Measurements from ENCODE around the gene PCCB.

Gene PCCB

DNA sequence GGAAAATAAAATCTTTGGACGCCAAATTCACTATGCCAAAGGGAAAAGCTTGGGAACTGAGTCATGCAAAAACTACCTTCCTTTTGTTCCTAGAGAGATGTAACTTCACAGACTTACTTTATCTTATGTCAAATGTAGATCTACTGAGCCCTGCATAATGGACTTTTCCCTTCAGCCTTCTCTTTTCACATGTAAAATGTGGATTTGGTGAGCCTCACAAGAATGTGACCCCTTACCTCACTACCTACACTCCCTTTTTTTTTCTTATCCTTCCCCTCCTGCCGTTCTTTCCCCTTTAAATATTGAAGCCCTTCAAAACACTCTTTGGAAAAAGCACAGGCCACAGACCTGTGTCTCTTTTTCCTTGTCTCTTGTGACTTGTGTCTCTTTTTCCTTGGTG is 14.0 kb upstream of the PCCB start (continued):
- TF ChIP-seq, protein P1, sequence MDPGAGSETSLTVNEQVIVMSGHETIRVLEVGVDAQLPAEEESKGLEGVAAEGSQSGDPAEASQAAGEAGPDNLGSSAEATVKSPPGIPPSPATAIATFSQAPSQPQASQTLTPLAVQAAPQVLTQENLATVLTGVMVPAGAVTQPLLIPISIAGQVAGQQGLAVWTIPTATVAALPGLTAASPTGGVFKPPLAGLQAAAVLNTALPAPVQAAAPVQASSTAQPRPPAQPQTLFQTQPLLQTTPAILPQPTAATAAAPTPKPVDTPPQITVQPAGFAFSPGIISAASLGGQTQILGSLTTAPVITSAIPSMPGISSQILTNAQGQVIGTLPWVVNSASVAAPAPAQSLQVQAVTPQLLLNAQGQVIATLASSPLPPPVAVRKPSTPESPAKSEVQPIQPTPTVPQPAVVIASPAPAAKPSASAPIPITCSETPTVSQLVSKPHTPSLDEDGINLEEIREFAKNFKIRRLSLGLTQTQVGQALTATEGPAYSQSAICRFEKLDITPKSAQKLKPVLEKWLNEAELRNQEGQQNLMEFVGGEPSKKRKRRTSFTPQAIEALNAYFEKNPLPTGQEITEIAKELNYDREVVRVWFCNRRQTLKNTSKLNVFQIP (CRISPR knock-in tag; IDR thresholded peaks at IDR 0.05; ENCODE audit: borderline replicate concordance, low read depth) = no peak
- no peak for TF ChIP-seq ISL1 (CRISPR knock-in tag; IDR thresholded peaks at IDR 0.05)
- TF ChIP-seq TOX (CRISPR knock-in tag; IDR thresholded peaks at IDR 0.05; ENCODE audit: borderline replicate concordance) = no peak
- no peak for TF ChIP-seq OSR1 (CRISPR knock-in tag; IDR thresholded peaks at IDR 0.05)

DNA sequence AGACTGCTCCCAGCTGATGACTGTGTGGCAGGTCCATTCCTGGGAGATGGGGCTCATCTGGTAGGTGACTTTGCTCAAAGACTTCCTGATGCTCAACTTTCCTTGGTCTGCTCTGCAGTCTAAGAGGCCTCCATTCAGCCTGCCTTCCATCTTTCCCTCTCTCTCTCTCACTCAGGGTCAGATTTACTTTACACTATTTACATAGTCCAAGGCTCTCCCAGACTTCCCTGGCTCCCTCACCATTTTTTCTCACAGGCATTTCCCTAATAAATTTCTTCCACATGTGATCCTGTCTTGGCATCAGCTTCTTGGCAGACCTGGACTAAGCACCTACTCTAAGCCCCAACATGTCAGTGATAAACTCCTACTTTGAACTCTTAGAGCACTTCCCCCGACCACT is 13.0 kb upstream of the PCCB start:
- no peak for ATAC-seq
- TF ChIP-seq ZNF565 (CRISPR knock-in tag; conservative IDR thresholded peaks at IDR 0.05; ENCODE audit: low read depth) (no peak), ESRRG (CRISPR knock-in tag; IDR thresholded peaks at IDR 0.05) (no peak), ZNF8 (CRISPR knock-in tag; IDR thresholded peaks at IDR 0.05) (no peak), BACH2 (CRISPR knock-in tag; IDR thresholded peaks at IDR 0.05; ENCODE audit: borderline replicate concordance) (no peak), GLIS3 (CRISPR knock-in tag; IDR thresholded peaks at IDR 0.05) (no peak), CSDC2 (CRISPR knock-in tag; IDR thresholded peaks at IDR 0.05) (no peak), ZC3H10 (CRISPR knock-in tag; IDR thresholded peaks at IDR 0.05) (no peak), ISL1 (CRISPR knock-in tag; IDR thresholded peaks at IDR 0.05) (no peak), SNAI2 (CRISPR knock-in tag; IDR thresholded peaks at IDR 0.05) (no peak), ZNF70 (CRISPR knock-in tag; IDR thresholded peaks at IDR 0.05) (no peak), RARB (CRISPR knock-in tag; IDR thresholded peaks at IDR 0.05) (no peak), ZFP3 (CRISPR knock-in tag; IDR thresholded peaks at IDR 0.05) (no peak)
- TF ChIP-seq, protein P2, sequence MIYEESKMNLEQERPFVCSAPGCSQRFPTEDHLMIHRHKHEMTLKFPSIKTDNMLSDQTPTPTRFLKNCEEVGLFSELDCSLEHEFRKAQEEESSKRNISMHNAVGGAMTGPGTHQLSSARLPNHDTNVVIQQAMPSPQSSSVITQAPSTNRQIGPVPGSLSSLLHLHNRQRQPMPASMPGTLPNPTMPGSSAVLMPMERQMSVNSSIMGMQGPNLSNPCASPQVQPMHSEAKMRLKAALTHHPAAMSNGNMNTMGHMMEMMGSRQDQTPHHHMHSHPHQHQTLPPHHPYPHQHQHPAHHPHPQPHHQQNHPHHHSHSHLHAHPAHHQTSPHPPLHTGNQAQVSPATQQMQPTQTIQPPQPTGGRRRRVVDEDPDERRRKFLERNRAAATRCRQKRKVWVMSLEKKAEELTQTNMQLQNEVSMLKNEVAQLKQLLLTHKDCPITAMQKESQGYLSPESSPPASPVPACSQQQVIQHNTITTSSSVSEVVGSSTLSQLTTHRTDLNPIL (CRISPR knock-in tag; IDR thresholded peaks at IDR 0.05; ENCODE audit: low read depth) = no peak
- TF ChIP-seq, protein P3, sequence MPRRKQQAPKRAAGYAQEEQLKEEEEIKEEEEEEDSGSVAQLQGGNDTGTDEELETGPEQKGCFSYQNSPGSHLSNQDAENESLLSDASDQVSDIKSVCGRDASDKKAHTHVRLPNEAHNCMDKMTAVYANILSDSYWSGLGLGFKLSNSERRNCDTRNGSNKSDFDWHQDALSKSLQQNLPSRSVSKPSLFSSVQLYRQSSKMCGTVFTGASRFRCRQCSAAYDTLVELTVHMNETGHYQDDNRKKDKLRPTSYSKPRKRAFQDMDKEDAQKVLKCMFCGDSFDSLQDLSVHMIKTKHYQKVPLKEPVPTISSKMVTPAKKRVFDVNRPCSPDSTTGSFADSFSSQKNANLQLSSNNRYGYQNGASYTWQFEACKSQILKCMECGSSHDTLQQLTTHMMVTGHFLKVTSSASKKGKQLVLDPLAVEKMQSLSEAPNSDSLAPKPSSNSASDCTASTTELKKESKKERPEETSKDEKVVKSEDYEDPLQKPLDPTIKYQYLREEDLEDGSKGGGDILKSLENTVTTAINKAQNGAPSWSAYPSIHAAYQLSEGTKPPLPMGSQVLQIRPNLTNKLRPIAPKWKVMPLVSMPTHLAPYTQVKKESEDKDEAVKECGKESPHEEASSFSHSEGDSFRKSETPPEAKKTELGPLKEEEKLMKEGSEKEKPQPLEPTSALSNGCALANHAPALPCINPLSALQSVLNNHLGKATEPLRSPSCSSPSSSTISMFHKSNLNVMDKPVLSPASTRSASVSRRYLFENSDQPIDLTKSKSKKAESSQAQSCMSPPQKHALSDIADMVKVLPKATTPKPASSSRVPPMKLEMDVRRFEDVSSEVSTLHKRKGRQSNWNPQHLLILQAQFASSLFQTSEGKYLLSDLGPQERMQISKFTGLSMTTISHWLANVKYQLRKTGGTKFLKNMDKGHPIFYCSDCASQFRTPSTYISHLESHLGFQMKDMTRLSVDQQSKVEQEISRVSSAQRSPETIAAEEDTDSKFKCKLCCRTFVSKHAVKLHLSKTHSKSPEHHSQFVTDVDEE (CRISPR knock-in tag; IDR thresholded peaks at IDR 0.05) = no peak
- TF ChIP-seq, protein P4, sequence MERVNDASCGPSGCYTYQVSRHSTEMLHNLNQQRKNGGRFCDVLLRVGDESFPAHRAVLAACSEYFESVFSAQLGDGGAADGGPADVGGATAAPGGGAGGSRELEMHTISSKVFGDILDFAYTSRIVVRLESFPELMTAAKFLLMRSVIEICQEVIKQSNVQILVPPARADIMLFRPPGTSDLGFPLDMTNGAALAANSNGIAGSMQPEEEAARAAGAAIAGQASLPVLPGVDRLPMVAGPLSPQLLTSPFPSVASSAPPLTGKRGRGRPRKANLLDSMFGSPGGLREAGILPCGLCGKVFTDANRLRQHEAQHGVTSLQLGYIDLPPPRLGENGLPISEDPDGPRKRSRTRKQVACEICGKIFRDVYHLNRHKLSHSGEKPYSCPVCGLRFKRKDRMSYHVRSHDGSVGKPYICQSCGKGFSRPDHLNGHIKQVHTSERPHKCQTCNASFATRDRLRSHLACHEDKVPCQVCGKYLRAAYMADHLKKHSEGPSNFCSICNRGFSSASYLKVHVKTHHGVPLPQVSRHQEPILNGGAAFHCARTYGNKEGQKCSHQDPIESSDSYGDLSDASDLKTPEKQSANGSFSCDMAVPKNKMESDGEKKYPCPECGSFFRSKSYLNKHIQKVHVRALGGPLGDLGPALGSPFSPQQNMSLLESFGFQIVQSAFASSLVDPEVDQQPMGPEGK (CRISPR knock-in tag; IDR thresholded peaks at IDR 0.05; ENCODE audit: borderline replicate concordance) = no peak

DNA sequence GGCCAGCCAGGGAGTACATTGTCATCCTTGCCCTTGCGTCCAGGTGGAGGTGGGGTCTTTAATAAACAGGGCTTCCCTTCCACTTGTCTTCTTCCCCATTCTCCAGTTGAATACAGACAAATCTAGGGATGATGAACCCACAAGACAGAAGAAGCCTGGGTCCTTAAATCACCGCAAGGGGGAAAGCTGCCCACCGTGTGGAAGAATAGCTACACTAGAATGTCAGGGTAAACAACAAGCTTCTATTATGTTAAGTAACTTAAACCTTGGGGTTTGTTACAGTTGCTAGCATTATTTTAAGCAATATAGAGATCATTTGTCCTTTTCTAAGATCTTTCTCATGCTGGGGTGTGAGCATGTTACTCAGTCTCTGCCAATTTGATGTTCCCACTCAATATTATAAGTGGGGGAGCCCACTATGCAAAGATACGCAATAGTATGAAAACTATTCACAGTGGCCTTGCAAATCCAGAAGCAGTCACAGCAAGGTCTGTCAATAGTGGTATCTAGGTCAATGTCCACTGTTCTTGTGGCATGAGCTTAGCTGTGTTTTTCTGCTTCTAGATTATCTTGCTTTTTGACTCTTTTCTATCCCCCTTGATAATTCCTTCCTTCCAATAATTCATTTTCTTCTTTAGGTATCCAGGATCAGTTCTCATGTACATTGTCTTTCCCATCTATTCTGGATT is 12.0 kb upstream of the PCCB start:
- no peak for ATAC-seq
- no peak for TF ChIP-seq ZNF70 (CRISPR knock-in tag; IDR thresholded peaks at IDR 0.05)
- TF ChIP-seq, protein P4 (CRISPR knock-in tag; IDR thresholded peaks at IDR 0.05; ENCODE audit: borderline replicate concordance) = no peak
- TF ChIP-seq OSR1 (CRISPR knock-in tag; IDR thresholded peaks at IDR 0.05) = no peak
- TF ChIP-seq RARB (CRISPR knock-in tag; IDR thresholded peaks at IDR 0.05) = no peak
- TF ChIP-seq ZFP30 (CRISPR knock-in tag; IDR thresholded peaks at IDR 0.05) = no peak
- TF ChIP-seq, protein P2 (CRISPR knock-in tag; IDR thresholded peaks at IDR 0.05; ENCODE audit: low read depth) = no peak
- no peak for TF ChIP-seq TOX (CRISPR knock-in tag; IDR thresholded peaks at IDR 0.05; ENCODE audit: borderline replicate concordance)
- no peak for TF ChIP-seq CSDC2 (CRISPR knock-in tag; IDR thresholded peaks at IDR 0.05)
- TF ChIP-seq ZC3H10 (CRISPR knock-in tag; IDR thresholded peaks at IDR 0.05) = no peak
- no peak for TF ChIP-seq ZFP3 (CRISPR knock-in tag; IDR thresholded peaks at IDR 0.05)
- TF ChIP-seq ARNTL (CRISPR knock-in tag; IDR thresholded peaks at IDR 0.05; ENCODE audit: borderline replicate concordance, low read depth) = no peak
- TF ChIP-seq GLIS3 (CRISPR knock-in tag; IDR thresholded peaks at IDR 0.05) = no peak
- TF ChIP-seq BACH2 (CRISPR knock-in tag; IDR thresholded peaks at IDR 0.05; ENCODE audit: borderline replicate concordance) = no peak
